Vagina (tissue), 2 donors: ENCODE data around the gene C2orf80. TPM values are rescaled to one million over a fixed set of nuclear protein-coding genes. Genes with fewer than 3 reads are reported as not detected.

Experiments used
- DNase-seq, 2 donors: peaks; one replicate each; pipeline ENCODE4 v3.0.0-alpha.2; 2017; ENCODE audit errors: extremely low spot score in 2 of 2
- H3K27ac ChIP-seq: fragments of 200-600 bp; sonication (generic); one replicate; pipeline ENCODE4 v1.5.1; 2019
- H3K27me3 ChIP-seq: fragments of 200-600 bp; sonication (generic); one replicate; pipeline ENCODE4 v1.5.1; 2019
- H3K36me3 ChIP-seq, 2 donors: fragments of 200-600 bp; sonication (generic); one replicate each; pipeline ENCODE4 v1.5.1; 2017 to 2019
- H3K4me1 ChIP-seq: fragments of 200-600 bp; sonication (generic); one replicate; pipeline ENCODE4 v1.5.1; 2019
- H3K4me3 ChIP-seq, 2 donors: fragments of 200-600 bp; sonication (generic); 1 replicate in 1 of 2; 2 replicates in 1 of 2; pipeline ENCODE4 v1.5.1; 2016 to 2019
- H3K9me3 ChIP-seq: fragments of 200-600 bp; sonication (generic); one replicate; pipeline ENCODE4 v1.5.1; 2019
- CTCF ChIP-seq, 3 experiments: fragments of 450-650 bp in 2 of 3; fragments of 200-600 bp in 1 of 3; sonication (generic) in 1 of 3; IDR thresholded peaks; one replicate each; pipeline ENCODE4 v1.5.1; 2017 to 2019; ENCODE audit warnings: antibody characterized with exemption in 3 of 3, mild to moderate bottlenecking in 2 of 3, moderate library complexity in 2 of 3
- POLR2A ChIP-seq, 2 donors: fragments of 450-650 bp; IDR thresholded peaks; one replicate each; pipeline ENCODE4 v1.6.1; 2017; ENCODE audit warnings: antibody characterized with exemption in 2 of 2, mild to moderate bottlenecking in 2 of 2, moderate library complexity in 2 of 2
- POLR2AphosphoS5 ChIP-seq, 2 donors: sonication (generic); formaldehyde crosslinking; IDR thresholded peaks; one replicate each; pipeline ENCODE4 v1.9.0; 2017; ENCODE audit warnings: antibody characterized with exemption in 2 of 2, mild to moderate bottlenecking in 2 of 2, low read depth in 1 of 2; ENCODE audit not compliant: insufficient read depth in 1 of 2
- intact Hi-C: fragments of 100-400 bp; cut with DNase I; formaldehyde crosslinking; loops from one replicate; pipeline ENCODE4 v1.15.1; 2023
- total RNA-seq: library from RNA; depleted of rRNA; stranded (reverse); fragments of >200 nt; gene quantifications from one replicate; pipeline ENCODE4 v1.2.3, GENCODE V29; 2016

The C2orf80 gene
- total RNA-seq, 1 donor from 2014 or later, result not detected

GRCh38 chr2:208150094-208150493 lies 39.7 kb downstream of the C2orf80 start:
- Histone ChIP-seq H3K36me3 (no peaks in the 10 kb centered on the region), H3K4me1 (no peaks in the 10 kb centered on the region), H3K27me3 (no peaks in the 10 kb centered on the region), H3K9me3 (no peaks in the 10 kb centered on the region), H3K4me3 (no peak overlapping the region), H3K27ac (no peak overlapping the region)
- intact Hi-C loops, result no loop called here
- DNase-seq, result no peak
- TF ChIP-seq POLR2AphosphoS5 (IDR thresholded peaks at IDR 0.05; ENCODE audit: insufficient read depth in 1 of 2, low read depth in 1 of 2), result no peak
- no peak for TF ChIP-seq POLR2A (IDR thresholded peaks at IDR 0.05)
- no peak for TF ChIP-seq CTCF (IDR thresholded peaks at IDR 0.05)

- Histone ChIP-seq H3K4me1 (no peaks in the 10 kb centered on the region), H3K36me3 (no peaks in the 10 kb centered on the region), H3K4me3 (no peak overlapping the region), H3K9me3 (no peaks in the 10 kb centered on the region), H3K27ac (no peak overlapping the region), H3K27me3 (no peaks in the 10 kb centered on the region)
- intact Hi-C loops, result no loop called here
- no peak for DNase-seq
- TF ChIP-seq CTCF (IDR thresholded peaks at IDR 0.05) (no peak), POLR2AphosphoS5 (IDR thresholded peaks at IDR 0.05; ENCODE audit: insufficient read depth in 1 of 2, low read depth in 1 of 2) (no peak), POLR2A (IDR thresholded peaks at IDR 0.05) (no peak)
Observed at GRCh38 chr2:208148803-208149202, 41.0 kb downstream of the C2orf80 start.

GRCh38 chr2:208147759-208148158 lies 42.1 kb downstream of the C2orf80 start:
- Histone ChIP-seq H3K36me3 (no peaks in the 10 kb centered on the region), H3K4me1 (no peaks in the 10 kb centered on the region), H3K9me3 (no peaks in the 10 kb centered on the region), H3K27me3 (no peaks in the 10 kb centered on the region), H3K27ac (no peak overlapping the region), H3K4me3 (no peak overlapping the region)
- no peak for TF ChIP-seq POLR2AphosphoS5 (IDR thresholded peaks at IDR 0.05; ENCODE audit: insufficient read depth in 1 of 2, low read depth in 1 of 2)
- no peak for TF ChIP-seq POLR2A (IDR thresholded peaks at IDR 0.05)
- TF ChIP-seq CTCF (IDR thresholded peaks at IDR 0.05), result no peak
- no peak for DNase-seq
- intact Hi-C loops, result no loop called here

GRCh38 chr2:208147008-208147407 lies 42.8 kb downstream of the C2orf80 start:
- DNase-seq, result no peak
- intact Hi-C loops, result no loop called here
- no peak overlapping the region for H3K4me3 ChIP-seq
- H3K4me1 ChIP-seq, result no peaks in the 10 kb centered on the region
- no peaks in the 10 kb centered on the region for H3K27me3 ChIP-seq
- no peaks in the 10 kb centered on the region for H3K36me3 ChIP-seq
- H3K9me3 ChIP-seq, result no peaks in the 10 kb centered on the region
- TF ChIP-seq POLR2A (IDR thresholded peaks at IDR 0.05), result no peak
- no peak for TF ChIP-seq CTCF (IDR thresholded peaks at IDR 0.05)
- no peak for TF ChIP-seq POLR2AphosphoS5 (IDR thresholded peaks at IDR 0.05; ENCODE audit: insufficient read depth in 1 of 2, low read depth in 1 of 2)
- no peak overlapping the region for H3K27ac ChIP-seq

GRCh38 chr2:208146006-208146405 lies 43.8 kb downstream of the C2orf80 start, which contains the start of gene CRYGB:
Gene CRYGB, minus strand, starts transcription at chr2:208146158. Its CDS starts 38 bp downstream, at chr2:208146120.
- intact Hi-C loops, result no loop called here

More at GRCh38 chr2:208146006-208146405, 43.8 kb downstream of the C2orf80 start, which contains the start of gene CRYGB:
- no peak for TF ChIP-seq POLR2A (IDR thresholded peaks at IDR 0.05)
- TF ChIP-seq POLR2AphosphoS5 (IDR thresholded peaks at IDR 0.05; ENCODE audit: insufficient read depth in 1 of 2, low read depth in 1 of 2), result no peak
- TF ChIP-seq CTCF (IDR thresholded peaks at IDR 0.05), result no peak
- Histone ChIP-seq H3K4me1 (no peaks in the 10 kb centered on the region), H3K27me3 (no peaks in the 10 kb centered on the region), H3K4me3 (no peak within 1 kb of the TSS), H3K36me3 (no peaks in the 10 kb centered on the region), H3K9me3 (no peaks in the 10 kb centered on the region), H3K27ac (no peak within 1 kb of the TSS)
- no peak for DNase-seq
